Activated T-helper 1 cell treated with anti-CD3 and anti-CD28 coated beads, Interleukin-12 subunit alpha, Interleukin-12 subunit beta, Interleukin-2, Interleukin-4 antibody, amounts not matched to agents 30 ng/mL and 10 ng/mL and 1 ng/mL, durations not matched to agents 14 hours and 24 hours and 36 hours (primary cell): ENCODE measurements around the gene LRRN3. TPM values are rescaled to one million over a fixed set of nuclear protein-coding genes. Genes with fewer than 3 reads are reported as not detected.

Experiments used
- DNase-seq: peaks from one replicate; pipeline ENCODE4 v3.0.0; 2021; ENCODE audit warnings: low spot score
- H3K27ac Mint-ChIP-seq: one replicate; pipeline ENCODE4 v1.8.0; 2021; ENCODE audit warnings: mild to moderate bottlenecking, mixed read lengths
- H3K27me3 Mint-ChIP-seq: one replicate; pipeline ENCODE4 v1.8.0; 2022; ENCODE audit warnings: mild to moderate bottlenecking, moderate library complexity, mixed read lengths; ENCODE audit not compliant: insufficient read depth
- H3K36me3 Mint-ChIP-seq: one replicate; pipeline ENCODE4 v1.8.0; 2021; ENCODE audit warnings: low read depth, mixed read lengths
- H3K4me1 Mint-ChIP-seq: one replicate; pipeline ENCODE4 v1.8.0; 2021; ENCODE audit warnings: low read depth, mixed read lengths
- H3K4me3 Mint-ChIP-seq: one replicate; pipeline ENCODE4 v1.8.0; 2021; ENCODE audit warnings: mild to moderate bottlenecking, moderate library complexity, mixed read lengths
- H3K9me3 Mint-ChIP-seq: one replicate; pipeline ENCODE4 v1.8.0; 2021; ENCODE audit warnings: mixed read lengths
- intact Hi-C: fragments of 100-400 bp; cut with micrococcal nuclease; formaldehyde crosslinking; loops from one replicate; pipeline ENCODE4 v1.15.1; 2024
- total RNA-seq: library from RNA; stranded (reverse); gene quantifications from 2 replicates; pipeline ENCODE4 v1.2.3, GENCODE V29; 2022

LRRN3 gene
- total RNA-seq, 1 donor from 2014 or later, result 57.3 TPM

DNA sequence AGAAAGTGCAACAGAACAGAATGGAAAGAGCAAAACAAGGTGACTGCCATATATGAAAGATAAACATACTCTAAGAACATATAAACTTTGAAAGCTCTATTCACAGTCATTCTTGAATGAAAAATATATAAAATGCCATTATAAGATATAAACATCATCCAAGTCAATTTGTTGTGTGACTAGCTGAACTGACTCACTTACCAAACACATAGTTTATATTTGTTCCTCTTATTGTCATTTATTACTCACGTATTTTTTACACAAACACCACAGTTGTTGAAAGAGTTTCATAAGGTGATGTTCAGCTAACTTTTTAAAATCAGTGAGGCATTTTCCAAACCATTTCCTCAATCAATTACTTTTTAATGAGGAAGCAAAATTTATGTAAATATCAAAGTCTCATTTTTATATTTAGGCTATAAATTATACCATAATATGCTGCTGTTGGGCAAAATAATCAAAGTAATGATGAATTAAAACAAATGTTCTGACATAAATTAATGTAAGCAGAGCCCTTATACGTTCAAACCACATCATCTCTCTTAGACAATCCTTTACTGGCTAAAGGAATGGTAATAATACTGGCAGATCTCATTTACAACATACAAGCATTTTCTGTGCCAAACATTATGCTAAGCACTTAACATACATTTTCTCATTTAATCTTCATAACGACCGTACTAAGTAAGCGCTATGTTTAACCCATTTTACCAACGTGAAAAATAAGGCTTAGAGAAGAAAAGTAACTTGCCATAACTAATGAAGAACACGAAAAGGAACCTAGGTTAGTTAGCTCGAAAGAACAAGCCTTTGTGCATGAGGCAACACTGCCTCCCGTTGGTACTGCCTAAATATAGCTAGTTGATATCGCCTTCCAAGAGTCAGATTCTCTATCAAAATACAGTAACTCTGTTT is 7.3 kb downstream of the LRRN3 start:
- Mint-ChIP-seq H3K9me3 (no peaks in the 10 kb centered on the region), H3K36me3 (peaks cover 58% of the 10 kb centered on the region), H3K4me1 (peaks cover 81% of the 10 kb centered on the region), H3K27me3 (no peaks in the 10 kb centered on the region), H3K4me3 (peak overlapping the region; percentile 78), H3K27ac (peak overlapping the region; percentile 62)
- intact Hi-C loops, result loop anchor here (1.0 to 10.0 kb wide), 6 partner anchors 8 to 1087 kb away; no protein-coding TSS in a partner anchor
- peak; percentile 47 for DNase-seq

DNA sequence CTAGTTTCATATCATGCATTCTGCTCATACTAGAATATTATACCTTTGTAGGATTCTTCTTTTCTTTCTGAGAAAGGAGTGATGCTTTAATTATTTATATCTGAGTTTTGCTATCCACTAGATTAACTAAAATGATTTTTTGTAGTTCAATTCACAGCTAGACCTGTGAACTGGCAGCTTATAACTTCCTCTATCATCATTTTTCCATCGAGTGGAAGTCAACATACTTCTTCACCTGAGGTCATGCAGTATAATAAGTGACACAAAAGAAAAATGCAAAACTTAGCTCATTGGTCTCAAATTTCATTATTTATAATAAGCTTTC is 8.0 kb downstream of the LRRN3 start:
- Mint-ChIP-seq H3K4me1 (peaks cover 81% of the 10 kb centered on the region), H3K9me3 (no peaks in the 10 kb centered on the region)

DNA sequence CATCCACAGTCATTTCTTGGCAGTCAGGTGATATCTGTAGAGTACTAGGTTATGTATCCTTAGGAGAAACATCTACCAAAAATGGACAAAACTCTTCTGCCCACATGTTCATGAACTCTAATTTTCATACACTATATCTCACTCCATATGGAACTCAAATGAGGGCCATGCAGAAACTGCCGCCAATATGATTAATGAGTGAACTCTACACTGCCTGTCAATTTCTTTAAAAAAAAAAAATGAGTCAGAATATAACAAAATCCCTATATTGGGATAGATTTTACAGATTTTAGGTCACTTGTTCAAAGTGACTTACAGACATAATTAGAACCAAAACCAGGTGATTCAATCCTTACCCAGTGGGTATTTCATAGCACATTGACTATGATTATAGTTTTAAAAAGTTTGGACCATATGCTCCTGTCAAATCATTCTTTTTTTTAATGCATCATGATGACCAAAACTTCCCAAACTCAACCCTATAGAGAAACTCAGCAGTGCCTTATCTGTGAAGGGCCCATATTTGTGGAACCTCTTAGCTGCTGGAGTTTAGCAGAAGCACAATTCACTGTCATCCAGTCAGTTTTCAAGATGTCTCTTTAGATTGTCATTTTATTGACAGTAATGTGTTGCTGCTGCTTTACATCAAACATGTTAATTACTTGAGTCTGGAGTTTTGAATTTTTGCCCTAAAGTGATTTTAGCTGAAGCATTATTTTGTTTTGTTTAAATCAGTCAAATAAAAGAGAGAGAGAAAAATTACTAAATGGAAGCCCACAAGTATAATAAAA is 11.1 kb downstream of the LRRN3 start:
- Mint-ChIP-seq H3K9me3 (no peaks in the 10 kb centered on the region), H3K27me3 (no peaks in the 10 kb centered on the region), H3K4me1 (peaks cover 76% of the 10 kb centered on the region), H3K36me3 (peaks cover 52% of the 10 kb centered on the region), H3K27ac (no peak overlapping the region), H3K4me3 (no peak overlapping the region)
- intact Hi-C loops, result no loop called here
- DNase-seq, result no peak

More for the DNA sequence above, 8.0 kb downstream of the LRRN3 start:
- peak overlapping the region; percentile 78 for H3K4me3 Mint-ChIP-seq
- H3K27ac Mint-ChIP-seq, result peak overlapping the region; percentile 3
- H3K27me3 Mint-ChIP-seq, result no peaks in the 10 kb centered on the region
- intact Hi-C loops, result loop anchor here (1.0 to 10.0 kb wide), 6 partner anchors 9 to 1088 kb away; no protein-coding TSS in a partner anchor
- peaks cover 56% of the 10 kb centered on the region for H3K36me3 Mint-ChIP-seq
- DNase-seq, result no peak

DNA sequence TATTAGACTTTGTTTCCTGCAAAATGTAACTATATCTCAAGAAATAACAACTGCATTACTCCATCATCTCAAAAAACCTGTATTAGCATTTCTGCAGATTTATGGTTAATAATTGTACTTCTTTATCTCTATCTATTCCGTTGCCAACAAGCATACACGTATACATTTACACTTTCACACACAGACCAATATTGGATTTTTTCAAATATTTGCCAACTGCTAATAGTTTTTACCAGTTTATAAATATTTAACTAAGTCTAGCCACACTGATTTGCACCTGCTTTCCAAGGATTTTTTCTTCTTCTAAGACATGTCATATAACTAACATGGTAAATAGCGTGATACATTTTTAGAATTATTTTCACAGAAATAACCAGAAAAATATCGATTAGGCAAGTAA is 12.2 kb downstream of the LRRN3 start:
- H3K4me1 Mint-ChIP-seq, result peaks cover 72% of the 10 kb centered on the region
- H3K9me3 Mint-ChIP-seq, result no peaks in the 10 kb centered on the region
- H3K36me3 Mint-ChIP-seq, result peaks cover 54% of the 10 kb centered on the region
- H3K27ac Mint-ChIP-seq, result no peak overlapping the region
- H3K4me3 Mint-ChIP-seq, result no peak overlapping the region
- intact Hi-C loops, result loop anchor here (1.0 kb wide), 1 partner anchor 10 kb away; no protein-coding TSS in a partner anchor
- no peaks in the 10 kb centered on the region for H3K27me3 Mint-ChIP-seq
- no peak for DNase-seq

DNA sequence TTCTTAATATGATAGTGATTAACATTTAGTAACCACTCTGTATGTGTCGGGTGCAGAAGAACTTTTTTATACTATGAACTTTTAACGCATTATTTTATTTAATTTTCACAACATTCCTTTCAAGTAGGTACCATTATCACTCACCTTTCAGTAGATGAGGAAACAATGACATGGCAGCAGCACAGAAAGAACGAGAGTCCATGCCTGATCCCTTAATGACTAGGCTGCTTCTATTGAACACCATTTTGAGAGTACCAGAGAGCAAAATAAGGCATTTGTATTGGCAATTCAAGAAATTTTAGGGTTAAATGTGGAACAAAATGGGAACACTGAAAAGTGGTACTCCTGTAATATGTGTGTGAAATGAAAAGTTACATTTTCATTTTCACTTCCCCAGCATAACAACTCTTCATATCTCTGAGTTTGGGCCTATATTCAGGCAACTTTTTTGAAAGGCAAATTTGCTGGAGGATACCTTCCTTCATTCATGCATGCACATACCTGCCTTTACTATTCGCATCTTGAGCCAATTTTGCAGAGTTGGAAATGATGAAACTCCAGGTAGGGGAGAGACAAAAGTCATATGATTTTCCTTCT is 12.8 kb downstream of the LRRN3 start:
- H3K36me3 Mint-ChIP-seq, result peaks cover 57% of the 10 kb centered on the region
- H3K27me3 Mint-ChIP-seq, result no peaks in the 10 kb centered on the region
- DNase-seq, result no peak
- H3K4me3 Mint-ChIP-seq, result peak overlapping the region; percentile 0
- H3K27ac Mint-ChIP-seq, result no peak overlapping the region
- peaks cover 72% of the 10 kb centered on the region for H3K4me1 Mint-ChIP-seq
- intact Hi-C loops, result loop anchor here (1.0 kb wide), 1 partner anchor 10 kb away; no protein-coding TSS in a partner anchor
- H3K9me3 Mint-ChIP-seq, result no peaks in the 10 kb centered on the region

DNA sequence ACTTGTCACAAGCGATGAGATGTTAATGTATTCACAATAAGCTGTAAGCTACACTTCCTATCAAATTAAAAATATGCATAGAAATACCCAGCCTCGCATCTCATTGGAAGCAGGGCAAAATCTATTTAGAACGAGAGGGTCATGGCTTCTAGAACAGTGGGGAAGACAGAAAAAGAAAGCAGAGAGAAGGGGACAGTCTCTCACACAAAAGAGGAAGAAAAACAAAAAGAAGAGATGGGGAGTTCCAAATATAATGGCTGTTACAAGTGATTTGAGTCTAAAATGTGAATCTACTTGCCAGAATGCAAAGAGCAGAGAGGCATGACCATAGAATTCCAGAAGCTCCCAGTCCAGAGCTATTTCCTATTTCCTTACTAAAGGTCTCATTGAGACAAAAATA is 13.8 kb downstream of the LRRN3 start:
- no peak for DNase-seq
- Mint-ChIP-seq H3K4me1 (peaks cover 68% of the 10 kb centered on the region), H3K27ac (no peak overlapping the region), H3K9me3 (no peaks in the 10 kb centered on the region), H3K36me3 (peaks cover 65% of the 10 kb centered on the region), H3K27me3 (no peaks in the 10 kb centered on the region), H3K4me3 (no peak overlapping the region)
- intact Hi-C loops, result no loop called here

DNA sequence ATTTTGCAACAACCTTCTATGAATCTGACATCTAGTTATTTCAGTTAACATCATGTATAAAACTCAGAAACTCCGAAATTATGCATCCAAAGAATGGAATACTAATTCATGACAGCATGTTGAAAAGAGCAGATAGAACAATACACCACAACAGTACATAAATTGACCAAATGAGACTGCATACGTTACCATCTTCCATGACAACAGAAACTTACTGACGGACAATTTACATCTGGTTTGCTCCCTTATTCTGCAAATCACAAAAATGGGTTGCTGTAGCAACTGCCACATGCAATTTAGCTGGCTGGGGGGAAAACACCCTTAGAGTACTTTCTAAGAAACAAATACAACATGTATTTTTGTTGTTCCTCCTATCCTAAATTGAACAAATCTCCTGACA is 14.3 kb downstream of the LRRN3 start:
- DNase-seq, result no peak
- Mint-ChIP-seq H3K36me3 (peaks cover 63% of the 10 kb centered on the region), H3K4me1 (peaks cover 68% of the 10 kb centered on the region), H3K27ac (no peak overlapping the region), H3K4me3 (no peak overlapping the region), H3K27me3 (no peaks in the 10 kb centered on the region), H3K9me3 (no peaks in the 10 kb centered on the region)
- intact Hi-C loops, result no loop called here

DNA sequence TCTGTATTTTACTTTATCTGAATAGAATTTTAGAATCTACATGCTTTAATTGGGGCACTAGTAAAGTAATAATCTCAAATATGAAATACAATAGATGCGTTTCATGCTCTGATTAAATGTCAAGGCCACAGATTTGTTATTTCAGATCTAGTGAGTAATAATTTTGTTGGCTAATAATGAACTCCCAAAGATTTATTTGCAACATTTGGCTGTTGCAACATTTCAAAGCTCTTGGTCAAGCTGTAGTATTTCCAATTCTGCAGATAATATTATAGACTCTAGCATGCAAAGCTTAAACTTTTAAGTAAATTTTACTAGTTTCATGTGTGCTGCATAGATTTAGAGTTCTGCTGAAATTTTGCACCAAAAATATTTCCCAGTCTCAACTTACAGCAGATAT is 16.7 kb downstream of the LRRN3 start:
- intact Hi-C loops, result no loop called here
- no peak overlapping the region for H3K4me3 Mint-ChIP-seq
- H3K4me1 Mint-ChIP-seq, result peaks cover 62% of the 10 kb centered on the region
- H3K36me3 Mint-ChIP-seq, result peaks cover 58% of the 10 kb centered on the region
- no peaks in the 10 kb centered on the region for H3K27me3 Mint-ChIP-seq
- H3K9me3 Mint-ChIP-seq, result peaks cover 5% of the 10 kb centered on the region
- no peak overlapping the region for H3K27ac Mint-ChIP-seq
- DNase-seq, result no peak

DNA sequence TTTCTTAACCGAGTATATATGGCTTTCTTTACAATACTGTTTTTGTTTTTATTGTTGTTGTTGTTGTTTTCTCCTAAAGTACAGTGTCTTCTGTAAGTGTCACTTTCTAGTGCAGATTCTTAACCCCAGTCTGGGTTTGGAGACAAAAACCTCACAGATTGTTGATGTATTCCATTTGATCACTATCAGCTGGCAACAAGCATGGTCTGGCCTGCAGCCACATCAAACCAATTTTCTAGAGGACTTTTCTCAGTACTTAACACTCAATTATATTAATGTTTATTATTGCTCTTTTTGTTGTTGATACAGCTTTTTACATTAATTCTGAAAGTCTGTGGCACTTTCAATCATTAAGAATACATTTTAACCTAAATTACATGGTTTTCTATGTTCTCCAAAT is 17.1 kb downstream of the LRRN3 start:
- no peak overlapping the region for H3K27ac Mint-ChIP-seq
- peaks cover 58% of the 10 kb centered on the region for H3K36me3 Mint-ChIP-seq
- intact Hi-C loops, result loop anchor here (1.0 kb wide), 1 partner anchor 8 kb away; no protein-coding TSS in a partner anchor
- no peak for DNase-seq
- no peaks in the 10 kb centered on the region for H3K27me3 Mint-ChIP-seq
- peaks cover 65% of the 10 kb centered on the region for H3K4me1 Mint-ChIP-seq
- peaks cover 5% of the 10 kb centered on the region for H3K9me3 Mint-ChIP-seq
- H3K4me3 Mint-ChIP-seq, result no peak overlapping the region

DNA sequence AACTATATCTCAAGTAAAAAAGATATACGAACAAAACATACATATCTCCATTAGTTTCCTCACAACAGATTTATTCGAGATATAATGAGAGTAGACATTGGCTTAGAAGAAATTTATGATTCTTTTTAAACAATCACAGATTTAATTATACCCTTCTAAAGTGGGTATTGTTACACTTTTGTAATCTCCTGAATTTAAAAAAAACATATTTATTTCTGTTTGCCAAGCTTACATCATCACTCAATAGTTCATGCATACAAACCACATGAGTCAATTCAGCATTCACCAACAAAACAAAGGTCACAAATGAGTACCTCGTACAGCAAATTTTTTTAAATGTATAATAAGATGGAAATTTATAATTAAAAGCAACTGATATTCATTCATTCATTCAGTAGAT is 17.6 kb downstream of the LRRN3 start:
- Mint-ChIP-seq H3K27ac (peak overlapping the region; percentile 67), H3K9me3 (peaks cover 5% of the 10 kb centered on the region), H3K4me1 (peaks cover 65% of the 10 kb centered on the region), H3K4me3 (no peak overlapping the region), H3K27me3 (no peaks in the 10 kb centered on the region), H3K36me3 (peaks cover 58% of the 10 kb centered on the region)
- intact Hi-C loops, result loop anchor here (1.0 kb wide), 1 partner anchor 8 kb away; no protein-coding TSS in a partner anchor
- no peak for DNase-seq

DNA sequence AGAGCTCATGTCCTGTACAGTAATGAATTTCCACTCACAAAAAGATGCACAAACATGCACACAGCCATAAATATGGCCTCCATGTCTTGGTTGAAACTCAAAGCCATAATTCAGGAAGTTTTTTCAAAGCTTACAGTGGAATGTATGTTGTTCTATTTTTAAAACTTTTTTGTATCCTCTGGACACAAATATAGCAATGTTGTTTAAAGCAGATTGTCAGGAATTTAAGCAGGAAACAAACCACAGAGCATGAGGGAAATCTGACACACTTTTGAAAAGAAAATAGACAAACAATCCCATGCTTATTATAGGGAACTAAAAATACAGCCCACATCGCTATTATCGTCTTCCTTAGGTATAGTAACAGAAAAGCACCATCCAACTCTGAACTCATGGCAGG is 21.5 kb downstream of the LRRN3 start:
- Mint-ChIP-seq H3K9me3 (peaks cover 5% of the 10 kb centered on the region), H3K4me3 (no peak overlapping the region), H3K36me3 (peaks cover 48% of the 10 kb centered on the region), H3K27me3 (no peaks in the 10 kb centered on the region), H3K27ac (peak overlapping the region; percentile 55), H3K4me1 (peaks cover 47% of the 10 kb centered on the region)
- intact Hi-C loops, result loop anchor here (10.0 kb wide), 1 partner anchor 1092 kb away; the partner anchor contains the start of genes DOCK4 and ZNF277
- no peak for DNase-seq

DNA sequence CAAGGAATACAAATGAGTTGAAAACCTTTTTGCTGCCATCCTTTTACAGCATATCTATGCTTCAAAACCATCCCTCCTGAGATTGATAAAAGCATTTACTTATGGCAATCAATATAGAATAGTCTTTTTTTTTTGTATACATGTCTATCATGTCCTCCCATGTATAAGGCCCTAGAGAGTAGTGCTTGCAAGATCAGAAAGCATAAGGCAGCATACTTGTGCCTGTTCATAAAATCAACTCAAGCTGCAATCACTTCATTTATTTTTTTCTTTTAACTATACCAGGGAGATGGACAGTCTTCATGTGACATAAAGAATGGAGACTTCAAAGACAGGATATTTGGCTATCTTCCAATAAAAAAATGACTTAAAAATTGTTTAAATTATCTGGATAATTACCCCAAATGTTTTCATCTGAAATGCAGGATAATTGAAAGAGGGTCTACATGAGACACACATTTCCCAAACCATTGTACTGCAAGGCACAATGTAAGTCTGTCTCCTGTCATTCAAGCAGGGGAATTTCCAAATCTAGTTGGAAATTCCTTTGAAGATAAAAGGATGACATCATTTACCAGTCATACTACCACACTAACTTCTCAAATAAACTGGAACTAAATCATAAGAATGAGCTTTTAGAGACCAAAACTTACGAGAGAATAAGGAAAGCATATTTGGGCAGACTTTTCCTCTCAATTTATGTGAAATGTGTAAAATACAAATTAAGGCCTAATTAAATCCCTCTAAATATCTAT is 22.5 kb downstream of the LRRN3 start:
- Mint-ChIP-seq H3K27ac (peak overlapping the region; percentile 83), H3K4me1 (peaks cover 43% of the 10 kb centered on the region), H3K27me3 (no peaks in the 10 kb centered on the region), H3K9me3 (peaks cover 5% of the 10 kb centered on the region), H3K4me3 (peak overlapping the region; percentile 30), H3K36me3 (peaks cover 51% of the 10 kb centered on the region)
- DNase-seq, result no peak
- intact Hi-C loops, result loop anchor here (1.0 to 10.0 kb wide), 4 partner anchors 10 to 1091 kb away; partner anchors contain the start of genes DOCK4 and ZNF277
